ENCODE data around the gene PET100.

PET100 gene

DNA sequence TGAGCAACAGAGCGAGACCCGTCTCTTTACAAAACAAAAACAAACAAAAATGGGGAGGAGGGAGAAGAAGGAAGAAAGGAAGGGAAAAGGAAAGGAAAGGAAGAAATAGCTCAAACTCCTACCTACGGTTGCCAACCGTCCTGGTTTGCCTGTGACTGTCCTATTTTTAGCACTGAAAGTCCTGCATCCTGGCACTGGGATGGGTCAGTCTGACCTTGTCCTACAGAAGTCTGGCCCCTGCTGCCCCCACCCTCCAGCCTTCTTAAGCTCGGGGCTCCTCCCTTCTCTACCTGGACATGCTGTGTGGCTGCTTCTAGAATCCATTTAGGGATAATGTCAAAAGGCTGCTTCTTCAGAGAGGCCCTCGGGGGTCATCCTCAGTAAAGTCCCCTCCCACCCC, 6.1 kb downstream of the PET100 start:
- no peak for DNase-seq

DNA sequence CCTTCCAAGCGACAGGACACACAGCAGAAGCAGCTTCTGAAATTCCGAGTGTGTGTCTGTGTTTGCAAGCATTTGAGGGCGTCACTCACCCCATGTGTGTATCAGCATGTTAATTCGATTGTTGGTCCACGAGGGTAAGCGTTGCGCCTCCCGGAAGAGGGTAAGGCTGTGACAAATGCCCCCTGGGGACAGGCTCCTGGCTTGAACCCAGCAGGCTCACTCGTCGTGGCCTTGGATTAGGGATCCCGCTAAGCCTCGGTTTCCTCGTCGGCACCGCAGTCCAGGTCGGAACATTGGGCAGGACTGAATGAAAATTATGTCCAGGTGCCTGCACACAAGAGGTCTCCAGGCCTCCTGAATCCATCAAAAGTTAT, 6.7 kb downstream of the PET100 start:
- no peak for DNase-seq

DNA sequence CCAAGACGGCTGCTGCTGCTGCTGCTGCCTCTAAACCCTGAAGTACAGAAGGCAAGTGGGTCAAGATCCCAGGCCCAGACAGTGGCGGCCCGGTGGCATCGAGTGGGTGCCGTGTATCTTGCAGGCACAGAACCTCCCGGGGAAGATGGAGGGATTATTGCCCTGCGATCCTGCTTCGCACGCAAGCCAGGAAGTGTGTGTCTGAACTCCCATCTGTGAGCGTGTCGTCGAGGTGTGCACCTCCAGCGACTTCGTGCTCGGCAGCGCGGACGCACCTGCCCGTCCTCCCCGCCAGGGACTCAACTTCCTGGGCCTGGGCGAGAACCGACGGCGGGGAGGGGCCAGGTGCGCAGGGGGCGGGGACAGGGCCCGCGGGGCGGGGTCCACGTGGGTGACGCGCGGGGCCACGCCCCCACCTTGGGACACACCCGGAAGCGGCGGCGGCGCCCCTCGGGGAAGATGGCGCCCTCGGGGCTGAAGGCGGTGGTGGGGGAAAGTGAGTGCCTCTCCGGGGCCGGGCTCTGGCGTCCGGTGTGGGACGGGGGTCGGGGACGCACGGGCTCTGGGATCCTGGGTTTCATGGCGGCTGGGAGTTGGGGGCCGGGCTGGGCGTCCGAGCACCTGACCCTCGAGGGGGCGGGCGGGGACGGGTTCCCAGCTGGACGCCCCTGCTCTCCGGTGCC, 7.2 kb downstream of the PET100 start, which contains the start of gene STXBP2:
Gene STXBP2 (plus strand): TSS at position 420 of the 683 bp plus-strand sequence. CDS start 40 bp downstream, at position 460.
- peak; percentile 93 for DNase-seq

DNA sequence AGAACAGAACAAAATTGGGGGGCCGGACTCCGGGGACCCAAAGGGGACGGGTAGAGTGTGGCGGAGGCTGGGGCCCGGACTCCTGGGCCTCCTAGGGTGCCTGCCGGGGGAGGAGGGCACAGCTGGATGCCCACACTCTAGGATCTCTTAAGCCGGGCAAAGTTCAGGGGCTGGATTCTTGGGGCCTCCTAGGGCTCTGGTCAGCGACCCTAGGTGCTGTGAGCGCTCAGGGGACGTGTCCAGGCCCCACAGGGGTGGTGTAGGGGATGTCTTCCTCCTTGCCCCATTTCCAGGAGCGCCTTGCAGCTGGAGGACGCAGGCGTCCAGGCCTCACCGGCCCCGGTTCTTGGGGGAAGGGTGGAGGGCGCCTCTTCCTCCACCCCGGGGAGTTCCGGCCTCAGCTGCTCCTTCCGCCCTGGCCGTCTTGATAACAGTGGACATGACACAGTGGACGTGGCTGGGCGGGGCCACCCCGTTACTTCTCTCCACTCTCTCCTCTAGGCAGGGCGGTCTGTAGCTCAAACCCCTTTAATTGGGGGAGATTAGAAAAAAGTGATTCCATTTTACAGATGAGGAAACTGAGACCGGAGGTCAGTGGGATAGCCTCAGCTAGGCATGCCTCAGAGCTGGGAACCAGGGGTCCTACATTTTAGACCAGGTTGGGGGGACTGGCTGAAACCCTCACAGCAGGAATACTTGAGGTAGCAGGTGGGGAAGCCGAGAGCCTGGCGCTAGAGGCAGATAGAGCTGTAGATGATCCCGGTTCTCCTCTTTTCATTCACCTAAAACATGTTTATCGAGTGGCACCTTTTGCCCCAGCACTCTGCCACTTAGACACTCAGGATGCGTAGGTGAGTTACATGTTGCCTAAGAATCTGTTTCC, 8.0 kb downstream of the PET100 start:
- peak; percentile 26 for DNase-seq

DNA sequence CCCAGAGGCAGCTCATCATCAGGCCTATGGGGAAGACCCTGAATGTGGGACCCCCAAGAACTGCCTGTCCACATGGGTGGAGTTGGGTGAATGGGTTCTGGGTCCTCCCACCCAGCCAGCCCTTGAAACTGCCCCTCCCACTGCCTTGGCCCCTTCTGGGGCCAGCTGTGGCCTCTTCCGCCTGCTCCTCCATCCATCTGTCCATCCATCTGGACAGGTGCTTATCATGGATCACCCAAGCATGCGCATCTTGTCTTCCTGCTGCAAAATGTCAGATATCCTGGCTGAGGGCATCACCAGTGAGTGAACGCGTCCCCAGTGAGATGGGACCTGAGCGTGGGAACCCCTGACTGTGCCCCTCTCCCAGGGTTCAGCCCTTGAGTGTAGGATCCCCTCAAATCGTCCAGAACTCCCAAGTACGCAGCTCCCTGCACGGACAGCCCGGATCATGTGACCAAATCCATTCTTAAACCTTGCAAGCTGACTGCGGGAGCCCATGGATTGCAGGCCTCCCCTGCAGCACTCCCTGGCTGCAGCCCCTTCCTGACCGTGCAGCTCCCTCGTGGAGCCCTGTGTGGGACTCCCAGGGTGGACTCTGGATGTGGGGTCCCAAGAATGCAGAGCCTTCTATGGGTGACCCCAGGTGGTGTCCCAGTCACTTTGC, 9.3 kb downstream of the PET100 start:
- DNase-seq: no peak

DNA sequence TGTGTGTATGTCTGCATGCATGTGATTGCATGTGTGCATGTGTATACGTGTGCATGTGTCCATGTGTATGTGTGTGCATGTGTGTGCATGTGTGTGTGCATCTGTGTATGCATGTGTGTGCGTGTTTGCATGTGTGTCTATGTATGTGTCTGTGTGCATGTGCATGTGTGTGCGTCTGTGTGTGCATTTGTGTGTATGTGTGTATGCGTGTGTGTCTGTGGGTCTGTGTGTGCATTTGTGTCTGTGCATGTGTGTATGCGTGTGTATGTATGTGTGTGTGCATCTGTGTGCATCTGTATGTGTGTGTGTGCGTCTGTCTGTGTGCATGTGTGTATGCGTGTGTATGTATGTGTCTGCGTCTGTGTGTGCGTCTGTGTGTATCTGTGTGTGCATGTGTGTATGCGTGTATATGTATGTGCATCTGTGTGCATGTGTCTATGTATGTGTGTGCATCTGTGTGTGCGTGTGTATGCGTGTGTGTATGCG, 10.3 kb downstream of the PET100 start:
- no peak for DNase-seq

DNA sequence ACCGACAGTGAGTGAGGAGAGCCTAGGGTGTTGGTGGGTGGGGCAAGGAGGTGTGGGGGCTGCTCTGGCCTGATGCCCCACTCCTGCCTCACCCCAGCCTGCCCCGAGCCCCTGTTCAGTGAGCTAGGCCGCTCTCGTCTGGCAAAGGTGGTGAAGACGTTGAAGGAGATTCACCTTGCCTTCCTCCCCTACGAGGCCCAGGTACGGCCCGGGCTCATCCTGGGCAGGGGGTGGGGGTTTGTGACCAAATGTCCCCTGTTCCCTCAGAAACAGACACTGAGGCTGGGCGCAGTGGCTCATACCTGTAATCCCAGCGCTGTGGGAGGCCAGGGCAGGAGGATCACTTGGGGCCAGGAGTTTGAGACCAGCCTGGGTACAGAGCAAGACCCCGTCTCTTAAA, 11.2 kb downstream of the PET100 start:
- DNase-seq: no peak

DNA sequence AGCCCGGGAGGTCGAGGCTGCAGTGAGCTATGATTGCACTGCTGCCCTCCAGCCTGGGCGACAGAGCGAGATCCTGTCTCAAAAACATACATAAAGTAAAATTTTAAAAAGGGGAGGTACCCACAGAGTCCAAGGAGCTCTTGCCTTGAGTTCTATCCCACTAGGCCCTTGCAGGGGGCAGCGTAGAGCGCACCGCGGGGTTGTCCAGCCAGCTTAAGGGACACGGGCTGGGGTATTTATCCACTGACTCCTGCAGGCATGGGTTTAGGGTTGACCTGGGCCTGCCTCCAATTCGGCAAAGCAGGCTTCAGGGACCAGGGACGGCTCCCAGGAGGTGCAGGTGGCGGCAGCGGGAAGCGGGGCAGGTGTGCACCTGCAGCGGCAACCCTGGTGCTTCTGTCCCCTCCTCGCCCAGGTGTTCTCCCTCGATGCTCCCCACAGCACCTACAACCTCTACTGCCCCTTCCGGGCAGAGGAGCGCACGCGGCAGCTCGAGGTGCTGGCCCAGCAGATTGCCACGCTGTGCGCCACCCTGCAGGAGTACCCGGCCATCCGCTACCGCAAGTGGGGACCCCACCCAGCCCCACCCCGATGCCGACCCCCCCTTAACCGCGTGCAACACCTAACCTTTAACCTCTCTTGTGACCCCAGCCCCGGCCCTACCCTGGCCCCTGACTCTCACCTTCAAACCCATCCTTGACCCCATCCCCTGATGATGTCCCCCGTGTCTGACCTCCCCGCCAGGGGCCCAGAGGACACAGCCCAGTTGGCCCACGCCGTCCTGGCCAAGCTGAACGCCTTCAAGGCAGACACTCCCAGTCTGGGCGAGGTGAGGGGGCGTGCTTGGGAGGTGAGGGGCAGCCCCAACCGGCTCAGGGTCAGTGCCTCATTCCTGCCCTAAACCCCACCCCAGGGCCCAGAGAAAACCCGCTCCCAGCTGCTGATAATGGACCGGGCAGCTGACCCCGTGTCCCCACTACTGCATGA, 12.0 kb downstream of the PET100 start:
- DNase-seq: no peak

DNA sequence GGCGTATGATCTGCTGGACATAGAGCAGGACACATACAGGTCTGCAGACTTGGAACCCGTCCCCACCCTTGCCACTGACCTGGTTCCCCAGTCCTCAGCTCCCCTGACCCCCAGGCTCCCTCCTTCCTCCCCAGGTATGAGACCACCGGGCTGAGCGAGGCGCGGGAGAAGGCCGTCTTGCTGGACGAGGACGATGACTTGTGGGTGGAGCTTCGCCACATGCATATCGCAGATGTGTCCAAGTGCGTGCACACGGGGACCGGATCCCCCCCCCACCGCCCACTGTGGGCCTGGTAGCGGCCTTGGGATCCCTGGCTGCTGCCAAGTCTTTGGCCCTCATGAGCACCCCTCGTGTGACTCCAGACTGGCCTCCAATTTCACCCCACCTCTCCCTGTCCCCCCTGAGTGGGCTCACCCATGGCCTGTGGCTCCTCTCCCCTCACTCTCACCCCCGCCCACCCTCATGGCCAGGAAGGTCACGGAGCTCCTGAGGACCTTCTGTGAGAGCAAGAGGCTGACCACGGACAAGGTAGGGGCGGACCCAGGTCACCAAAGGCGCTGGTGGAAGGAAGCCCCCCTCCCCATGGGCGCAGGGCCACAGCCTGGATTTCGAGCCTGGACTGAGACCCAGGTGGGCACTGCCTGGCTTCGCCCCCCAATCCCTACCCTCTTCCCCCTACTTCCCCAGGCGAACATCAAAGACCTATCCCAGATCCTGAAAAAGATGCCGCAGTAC, 12.9 kb downstream of the PET100 start:
- DNase-seq: no peak

DNA sequence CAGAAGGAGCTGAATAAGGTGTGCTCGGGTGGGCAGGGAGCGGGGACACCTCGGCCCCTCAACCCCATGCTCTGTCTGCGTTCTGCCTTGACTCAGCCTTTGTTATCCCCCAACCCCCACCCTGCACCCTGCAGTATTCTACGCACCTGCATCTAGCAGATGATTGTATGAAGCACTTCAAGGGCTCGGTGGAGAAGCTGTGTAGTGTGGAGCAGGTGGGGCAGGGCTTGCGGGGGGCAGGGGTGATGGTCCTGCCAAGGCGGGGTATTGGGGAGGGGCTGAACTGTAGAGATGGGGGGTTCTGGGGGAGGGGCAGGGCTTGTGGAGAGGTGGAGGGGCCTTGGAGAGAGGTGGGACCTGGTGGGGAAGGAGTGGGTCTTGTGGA, 13.4 kb downstream of the PET100 start:
- no peak for DNase-seq

DNA sequence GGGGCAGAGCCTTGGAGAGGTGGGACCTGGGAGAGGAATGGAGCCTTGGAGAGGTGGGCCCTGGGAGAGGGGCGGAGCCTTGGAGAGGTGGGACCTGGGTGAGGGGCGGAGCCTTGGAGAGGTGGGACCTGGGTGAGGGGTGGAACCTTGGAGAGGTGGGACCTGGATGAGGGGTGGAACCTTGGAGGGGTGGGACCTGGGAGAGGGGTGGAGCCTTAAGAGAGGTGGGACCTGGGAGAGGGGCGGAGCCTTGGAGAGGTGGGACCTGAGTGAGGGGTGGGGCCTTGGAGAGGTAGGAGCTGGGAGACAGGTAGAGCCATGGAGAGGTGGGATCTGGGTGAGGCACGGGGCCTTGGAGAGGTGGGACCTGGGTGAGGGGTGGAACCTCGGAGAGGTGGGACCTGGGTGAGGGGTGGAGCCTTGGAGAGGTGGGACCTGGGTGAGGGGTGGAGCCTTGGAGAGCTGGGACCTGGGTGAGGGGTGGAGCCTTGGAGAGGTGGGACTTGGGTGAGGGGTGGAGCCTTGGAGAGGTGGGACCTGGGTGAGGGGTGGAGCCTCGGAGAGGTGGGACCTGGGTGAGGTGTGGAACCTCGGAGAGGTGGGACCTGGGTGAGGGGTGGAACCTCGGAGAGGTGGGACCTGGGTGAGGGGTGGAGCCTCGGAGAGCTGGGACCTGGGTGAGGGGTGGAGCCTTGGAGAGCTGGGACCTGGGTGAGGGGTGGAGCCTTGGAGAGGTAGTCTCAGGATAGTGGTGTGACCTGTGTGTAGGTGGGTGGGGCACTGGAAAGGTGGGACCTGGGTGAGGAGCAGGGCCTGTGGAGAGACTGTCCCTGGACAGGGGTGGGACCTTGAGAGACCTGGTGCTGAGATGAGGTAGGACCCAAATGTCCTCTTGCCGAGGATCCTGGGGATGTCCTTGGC, 14.3 kb downstream of the PET100 start:
- peak; percentile 68 for DNase-seq

DNA sequence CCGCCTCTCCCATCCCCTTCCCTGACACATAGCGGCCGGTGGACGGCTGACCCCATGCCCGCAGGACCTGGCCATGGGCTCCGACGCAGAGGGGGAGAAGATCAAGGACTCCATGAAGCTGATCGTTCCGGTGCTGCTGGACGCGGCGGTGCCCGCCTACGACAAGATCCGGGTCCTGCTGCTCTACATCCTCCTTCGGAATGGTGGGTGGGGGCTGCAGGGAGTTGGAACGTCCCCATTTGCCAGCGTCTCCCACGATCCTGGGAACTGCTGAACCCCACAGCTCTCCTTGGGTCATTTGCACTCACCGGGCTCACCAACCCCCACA, 14.9 kb downstream of the PET100 start:
- no peak for DNase-seq

DNA sequence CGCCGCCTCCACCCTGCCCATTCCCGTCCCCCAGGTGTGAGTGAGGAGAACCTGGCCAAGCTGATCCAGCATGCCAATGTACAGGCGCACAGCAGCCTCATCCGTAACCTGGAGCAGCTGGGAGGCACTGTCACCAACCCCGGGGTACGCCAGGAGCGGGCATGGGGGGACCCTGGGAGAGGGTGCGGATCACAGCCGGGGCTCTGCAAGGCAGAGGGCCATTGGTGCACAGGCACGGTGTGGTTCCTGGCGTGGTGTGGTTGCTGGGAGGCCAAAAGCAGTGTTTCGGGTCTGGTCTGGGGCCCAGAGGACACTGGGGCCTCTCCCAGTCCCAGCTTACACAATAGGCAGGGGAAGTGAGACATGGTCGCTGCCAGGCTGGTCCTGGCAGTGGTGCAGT, 15.6 kb downstream of the PET100 start:
- DNase-seq: no peak

DNA sequence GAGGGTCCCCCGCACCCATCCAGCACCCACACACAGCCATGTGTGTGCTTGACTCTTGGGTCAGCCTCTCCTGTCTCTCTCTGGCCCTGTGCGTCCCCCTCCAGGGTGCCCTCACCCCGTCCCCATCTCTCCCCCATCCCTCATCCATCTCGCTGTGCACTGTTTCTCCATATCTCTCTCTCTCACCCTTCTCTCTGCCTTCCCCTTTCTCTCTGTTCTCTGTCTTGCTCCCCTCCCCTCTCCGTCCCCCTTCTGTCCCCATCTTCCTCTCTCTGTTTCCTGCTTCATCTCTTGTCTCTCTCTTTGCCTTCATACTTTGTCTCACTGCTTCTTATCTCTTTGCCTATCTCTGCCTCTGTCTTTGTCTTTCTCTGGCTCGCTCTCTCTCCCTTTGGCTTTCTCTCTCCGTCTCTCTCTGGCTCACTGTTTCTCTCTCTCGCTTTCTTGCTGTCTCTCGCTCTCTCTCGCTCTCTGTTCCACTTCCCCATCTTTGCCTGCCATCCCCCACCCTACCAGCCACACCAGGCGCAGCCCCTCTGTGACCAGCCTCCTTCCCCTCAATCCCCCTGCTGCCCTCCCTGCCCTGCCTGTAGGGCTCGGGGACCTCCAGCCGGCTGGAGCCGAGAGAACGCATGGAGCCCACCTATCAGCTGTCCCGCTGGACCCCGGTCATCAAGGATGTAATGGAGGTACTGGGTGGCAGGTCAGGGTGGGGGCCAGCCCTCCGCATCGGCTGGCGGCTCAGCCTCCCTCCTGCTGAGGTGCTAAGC, 16.2 kb downstream of the PET100 start:
- DNase-seq: no peak

DNA sequence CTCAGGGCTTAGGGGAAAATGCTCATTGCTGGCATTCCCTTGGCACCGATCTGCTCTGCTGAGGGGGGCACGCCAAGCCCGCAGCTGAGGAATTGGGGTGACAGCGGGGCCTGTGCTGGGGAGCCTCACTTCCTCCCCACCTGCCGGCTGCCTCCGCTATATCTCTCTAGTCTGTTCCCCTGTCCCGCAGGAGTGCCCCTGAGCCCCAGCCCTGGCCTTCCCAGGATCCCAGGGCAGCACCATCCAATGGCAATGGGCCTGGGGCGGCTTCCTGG, 16.8 kb downstream of the PET100 start:
- DNase-seq: no peak

DNA sequence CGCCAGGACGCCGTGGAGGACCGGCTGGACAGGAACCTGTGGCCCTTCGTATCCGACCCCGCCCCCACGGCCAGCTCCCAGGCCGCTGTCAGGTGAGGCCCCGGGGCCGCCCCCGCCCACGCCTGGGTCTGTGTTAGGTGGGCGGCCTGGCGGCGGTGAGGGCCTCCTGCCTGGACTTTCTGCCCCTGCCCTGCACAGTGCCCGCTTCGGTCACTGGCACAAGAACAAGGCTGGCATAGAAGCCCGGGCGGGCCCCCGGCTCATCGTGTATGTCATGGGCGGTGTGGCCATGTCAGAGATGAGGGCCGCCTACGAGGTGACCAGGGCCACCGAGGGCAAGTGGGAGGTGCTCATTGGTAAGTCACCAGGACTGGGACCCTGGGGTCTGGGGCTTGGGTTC, 17.6 kb downstream of the PET100 start:
- DNase-seq: no peak

DNA sequence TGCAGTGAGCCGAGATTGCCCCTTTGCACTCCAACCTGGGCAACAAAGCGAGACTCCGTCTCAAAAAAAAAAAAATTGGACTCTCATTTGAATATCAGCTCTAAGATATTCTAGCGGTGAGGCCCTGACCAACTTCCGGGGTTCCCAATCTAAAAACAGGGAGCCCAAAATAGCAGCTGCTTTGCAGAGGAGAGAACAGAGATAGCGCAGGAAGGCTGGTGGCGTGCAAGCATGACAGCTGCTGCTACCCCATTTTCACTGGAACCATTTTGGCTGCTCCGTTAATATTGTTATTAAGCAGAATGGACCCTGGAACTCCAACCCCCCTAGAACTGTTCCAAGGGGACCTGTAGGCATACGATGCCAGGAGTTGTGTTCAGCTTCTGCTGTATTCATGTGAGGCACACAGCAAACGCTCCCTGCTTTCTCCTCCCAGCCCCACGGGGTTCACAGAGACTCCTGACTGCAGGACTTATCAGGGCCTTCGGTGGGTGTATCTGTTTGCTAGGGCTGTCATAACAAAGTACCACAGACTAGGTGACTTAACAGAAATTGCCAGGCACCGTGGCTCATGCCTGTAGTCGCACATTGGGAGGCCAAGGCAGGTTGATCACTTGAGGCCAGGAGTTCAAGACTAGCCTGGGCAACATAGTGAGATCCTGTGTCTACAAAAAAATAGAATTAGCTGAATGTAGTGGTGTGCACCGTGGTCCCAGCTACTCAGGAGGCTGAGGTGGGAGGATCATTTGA, 18.8 kb downstream of the PET100 start:
- no peak for DNase-seq

DNA sequence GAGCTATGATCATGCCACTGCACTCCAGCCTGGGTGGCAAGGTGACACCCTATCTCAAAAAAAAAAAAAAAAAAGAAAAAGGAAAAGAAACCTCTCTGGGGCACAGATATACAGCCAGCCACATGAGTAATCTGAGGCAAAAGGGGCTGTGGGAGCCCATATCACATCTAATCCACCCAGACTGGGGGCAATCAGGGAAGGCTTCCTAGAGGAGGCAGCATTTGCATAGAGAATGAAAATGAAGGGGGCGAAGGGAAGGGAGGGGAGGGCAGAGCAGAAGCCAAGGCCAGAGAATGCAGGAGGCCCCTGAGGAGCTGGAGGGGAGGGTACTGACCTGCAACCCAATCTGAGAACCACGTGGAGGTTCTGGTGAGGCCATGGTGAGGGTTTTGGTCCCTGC, 20.6 kb downstream of the PET100 start:
- DNase-seq: no peak

DNA sequence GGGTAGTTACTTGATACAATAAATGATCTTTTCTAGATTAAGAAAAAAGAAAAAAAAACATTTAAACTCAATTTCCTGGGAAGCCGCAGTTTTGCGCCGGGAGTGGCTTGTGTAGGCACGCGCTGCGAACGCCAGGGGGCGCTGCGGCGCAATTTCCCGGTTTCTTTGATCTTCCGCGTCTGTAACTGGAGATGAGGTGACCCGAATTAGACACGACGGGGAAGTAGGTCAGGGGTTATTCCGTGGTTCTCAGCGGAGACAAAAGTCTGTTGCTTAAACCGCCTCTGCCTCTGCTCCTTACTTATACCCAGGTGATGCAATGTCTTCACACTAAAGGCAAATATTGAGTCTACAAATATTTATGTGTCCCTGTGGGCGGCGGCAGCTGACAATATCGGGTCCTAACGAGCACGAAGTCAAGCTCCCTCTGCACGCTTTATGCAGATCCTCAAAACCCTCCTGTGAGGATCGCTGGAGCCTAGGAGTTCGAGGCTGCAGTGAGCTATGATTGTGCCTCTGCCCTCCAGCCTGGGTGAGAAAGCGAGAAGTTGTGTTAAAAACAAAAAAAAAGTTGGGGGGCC, 22.6 kb downstream of the PET100 start:
- peak; percentile 90 for DNase-seq

Measured in activated CD4-positive, alpha-beta T cell treated with anti-CD3 and anti-CD28 coated beads for 48 hours (primary cell).